ENCODE results near the gene YPEL2.

The YPEL2 gene

DNA sequence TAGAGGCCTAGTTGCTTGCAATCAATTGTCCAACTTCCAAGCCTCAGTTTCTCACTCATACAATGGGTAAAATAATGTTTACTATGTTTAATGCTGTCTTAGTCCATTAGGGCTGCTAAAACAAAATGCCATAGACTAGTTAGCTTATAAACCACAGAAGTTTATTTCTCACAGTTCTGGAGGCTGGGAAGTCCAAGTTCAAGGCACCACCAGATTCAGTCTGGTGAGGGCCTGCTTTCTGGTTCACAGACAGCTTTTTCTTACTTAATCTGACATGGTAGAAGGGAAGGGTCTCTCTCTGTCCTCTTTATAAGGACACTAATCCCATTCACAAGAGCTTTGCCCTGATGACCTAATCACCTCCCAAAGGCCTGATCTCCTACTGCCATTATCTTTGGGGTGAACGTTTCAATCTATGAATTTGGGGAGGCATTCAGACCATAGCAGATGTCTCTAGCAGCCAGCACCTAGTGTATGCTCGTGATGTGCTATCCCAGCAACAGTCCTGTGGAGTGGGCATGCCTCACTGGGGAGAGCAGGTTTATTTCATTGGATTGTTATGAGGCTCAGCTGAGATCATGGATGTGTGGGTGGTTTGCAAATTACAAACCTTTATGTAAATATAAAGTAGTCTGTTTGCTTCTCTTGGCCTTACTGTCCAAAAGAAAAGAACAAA lies 25.2 kb downstream of the YPEL2 start:
- TF ChIP-seq SIN3A (IDR thresholded peaks at IDR 0.05; ENCODE audit: borderline replicate concordance, insufficient read depth, low read length), result no peak

DNA sequence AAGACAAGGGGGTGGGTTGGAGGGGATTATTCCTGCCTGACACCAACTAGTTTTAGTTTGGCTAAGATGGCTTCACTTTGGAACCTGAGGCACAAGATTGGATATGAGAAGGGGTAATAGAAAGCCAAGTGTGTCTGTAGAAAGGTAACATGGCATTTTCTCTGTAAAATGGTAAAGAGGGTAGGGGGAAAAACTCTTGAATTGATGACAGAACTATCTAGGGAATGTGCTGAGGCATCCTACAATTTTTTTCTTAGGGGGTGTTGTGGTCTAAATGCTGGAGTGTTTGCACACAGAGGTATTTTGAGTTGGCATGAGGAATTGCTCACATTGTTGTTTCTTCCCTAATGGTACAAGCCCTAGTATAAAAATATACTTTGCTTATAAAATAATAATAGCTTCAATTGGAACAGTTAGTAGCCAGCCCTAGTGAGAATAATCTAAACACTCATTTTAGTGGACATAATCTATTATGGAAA lies 25.8 kb downstream of the YPEL2 start:
- TF ChIP-seq, protein P1, sequence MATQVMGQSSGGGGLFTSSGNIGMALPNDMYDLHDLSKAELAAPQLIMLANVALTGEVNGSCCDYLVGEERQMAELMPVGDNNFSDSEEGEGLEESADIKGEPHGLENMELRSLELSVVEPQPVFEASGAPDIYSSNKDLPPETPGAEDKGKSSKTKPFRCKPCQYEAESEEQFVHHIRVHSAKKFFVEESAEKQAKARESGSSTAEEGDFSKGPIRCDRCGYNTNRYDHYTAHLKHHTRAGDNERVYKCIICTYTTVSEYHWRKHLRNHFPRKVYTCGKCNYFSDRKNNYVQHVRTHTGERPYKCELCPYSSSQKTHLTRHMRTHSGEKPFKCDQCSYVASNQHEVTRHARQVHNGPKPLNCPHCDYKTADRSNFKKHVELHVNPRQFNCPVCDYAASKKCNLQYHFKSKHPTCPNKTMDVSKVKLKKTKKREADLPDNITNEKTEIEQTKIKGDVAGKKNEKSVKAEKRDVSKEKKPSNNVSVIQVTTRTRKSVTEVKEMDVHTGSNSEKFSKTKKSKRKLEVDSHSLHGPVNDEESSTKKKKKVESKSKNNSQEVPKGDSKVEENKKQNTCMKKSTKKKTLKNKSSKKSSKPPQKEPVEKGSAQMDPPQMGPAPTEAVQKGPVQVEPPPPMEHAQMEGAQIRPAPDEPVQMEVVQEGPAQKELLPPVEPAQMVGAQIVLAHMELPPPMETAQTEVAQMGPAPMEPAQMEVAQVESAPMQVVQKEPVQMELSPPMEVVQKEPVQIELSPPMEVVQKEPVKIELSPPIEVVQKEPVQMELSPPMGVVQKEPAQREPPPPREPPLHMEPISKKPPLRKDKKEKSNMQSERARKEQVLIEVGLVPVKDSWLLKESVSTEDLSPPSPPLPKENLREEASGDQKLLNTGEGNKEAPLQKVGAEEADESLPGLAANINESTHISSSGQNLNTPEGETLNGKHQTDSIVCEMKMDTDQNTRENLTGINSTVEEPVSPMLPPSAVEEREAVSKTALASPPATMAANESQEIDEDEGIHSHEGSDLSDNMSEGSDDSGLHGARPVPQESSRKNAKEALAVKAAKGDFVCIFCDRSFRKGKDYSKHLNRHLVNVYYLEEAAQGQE (IDR thresholded peaks at IDR 0.05; ENCODE audit: insufficient read depth in 1 of 2, low read depth in 2 of 2, low read length in 2 of 2), result no peak
- TF ChIP-seq SIN3A (IDR thresholded peaks at IDR 0.05; ENCODE audit: borderline replicate concordance, insufficient read depth, low read length) (no peak), POLR2AphosphoS5 (IDR thresholded peaks at IDR 0.05; ENCODE audit: low read depth, low read length) (no peak), FOXP2 (optimal IDR thresholded peaks at IDR 0.05; ENCODE audit: borderline replicate concordance, extremely low read depth, extremely low read length, insufficient read depth) (no peak), TAF1 (IDR thresholded peaks at IDR 0.05; ENCODE audit: borderline replicate concordance, insufficient read depth, low read length) (no peak)

DNA sequence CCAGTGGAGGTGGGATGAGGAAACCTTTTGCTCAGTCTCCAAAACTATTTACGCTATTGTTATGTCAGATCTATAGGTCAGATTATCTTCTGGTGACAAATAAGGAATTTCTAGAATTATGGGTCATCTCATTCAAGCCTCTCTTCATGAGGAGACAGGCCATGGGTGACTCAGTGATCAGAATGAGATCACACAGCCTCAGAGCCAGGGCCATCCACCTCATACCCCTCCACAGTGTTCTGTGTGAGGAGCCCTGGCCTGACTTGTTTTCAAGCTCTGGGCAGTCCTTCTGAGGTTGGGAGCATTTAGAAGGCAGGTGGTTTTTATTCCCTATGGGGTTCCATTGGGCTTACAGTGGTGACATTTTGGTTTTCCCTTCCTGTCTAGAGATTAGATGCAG lies 26.5 kb downstream of the YPEL2 start:
- no peak for TF ChIP-seq FOXP2 (optimal IDR thresholded peaks at IDR 0.05; ENCODE audit: borderline replicate concordance, extremely low read depth, extremely low read length, insufficient read depth)
- no peak for TF ChIP-seq SIN3A (IDR thresholded peaks at IDR 0.05; ENCODE audit: borderline replicate concordance, insufficient read depth, low read length)
- TF ChIP-seq TAF1 (IDR thresholded peaks at IDR 0.05; ENCODE audit: borderline replicate concordance, insufficient read depth, low read length), result no peak
- no peak for TF ChIP-seq POLR2AphosphoS5 (IDR thresholded peaks at IDR 0.05; ENCODE audit: low read depth, low read length)
- TF ChIP-seq, protein P1 (IDR thresholded peaks at IDR 0.05; ENCODE audit: insufficient read depth in 1 of 2, low read depth in 2 of 2, low read length in 2 of 2), result no peak

DNA sequence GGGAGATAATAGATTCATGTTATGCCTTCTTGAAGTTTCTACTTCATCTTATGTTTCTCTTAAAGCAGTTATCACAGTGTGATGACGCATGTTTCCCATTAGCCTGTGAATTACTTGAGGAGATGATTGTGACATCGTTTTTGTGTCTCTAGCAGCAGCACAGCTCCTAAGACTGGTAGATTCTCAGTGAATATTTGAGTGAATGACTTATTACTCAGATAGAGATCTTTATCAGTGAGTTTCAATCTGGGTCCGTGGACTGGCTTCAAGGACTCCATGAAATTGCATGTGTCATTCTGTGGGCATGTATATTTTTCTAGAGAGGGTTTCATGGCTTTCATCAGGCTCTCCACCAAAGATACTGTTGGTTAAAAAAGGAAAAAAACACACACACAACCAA lies 29.9 kb downstream of the YPEL2 start:
- TF ChIP-seq TAF1 (IDR thresholded peaks at IDR 0.05; ENCODE audit: borderline replicate concordance, insufficient read depth, low read length), result no peak
- TF ChIP-seq, protein P1 (IDR thresholded peaks at IDR 0.05; ENCODE audit: insufficient read depth in 1 of 2, low read depth in 2 of 2, low read length in 2 of 2), result no peak
- no peak for TF ChIP-seq POLR2AphosphoS5 (IDR thresholded peaks at IDR 0.05; ENCODE audit: low read depth, low read length)
- TF ChIP-seq FOXP2 (optimal IDR thresholded peaks at IDR 0.05; ENCODE audit: borderline replicate concordance, extremely low read depth, extremely low read length, insufficient read depth), result no peak
- TF ChIP-seq SIN3A (IDR thresholded peaks at IDR 0.05; ENCODE audit: borderline replicate concordance, insufficient read depth, low read length), result no peak

DNA sequence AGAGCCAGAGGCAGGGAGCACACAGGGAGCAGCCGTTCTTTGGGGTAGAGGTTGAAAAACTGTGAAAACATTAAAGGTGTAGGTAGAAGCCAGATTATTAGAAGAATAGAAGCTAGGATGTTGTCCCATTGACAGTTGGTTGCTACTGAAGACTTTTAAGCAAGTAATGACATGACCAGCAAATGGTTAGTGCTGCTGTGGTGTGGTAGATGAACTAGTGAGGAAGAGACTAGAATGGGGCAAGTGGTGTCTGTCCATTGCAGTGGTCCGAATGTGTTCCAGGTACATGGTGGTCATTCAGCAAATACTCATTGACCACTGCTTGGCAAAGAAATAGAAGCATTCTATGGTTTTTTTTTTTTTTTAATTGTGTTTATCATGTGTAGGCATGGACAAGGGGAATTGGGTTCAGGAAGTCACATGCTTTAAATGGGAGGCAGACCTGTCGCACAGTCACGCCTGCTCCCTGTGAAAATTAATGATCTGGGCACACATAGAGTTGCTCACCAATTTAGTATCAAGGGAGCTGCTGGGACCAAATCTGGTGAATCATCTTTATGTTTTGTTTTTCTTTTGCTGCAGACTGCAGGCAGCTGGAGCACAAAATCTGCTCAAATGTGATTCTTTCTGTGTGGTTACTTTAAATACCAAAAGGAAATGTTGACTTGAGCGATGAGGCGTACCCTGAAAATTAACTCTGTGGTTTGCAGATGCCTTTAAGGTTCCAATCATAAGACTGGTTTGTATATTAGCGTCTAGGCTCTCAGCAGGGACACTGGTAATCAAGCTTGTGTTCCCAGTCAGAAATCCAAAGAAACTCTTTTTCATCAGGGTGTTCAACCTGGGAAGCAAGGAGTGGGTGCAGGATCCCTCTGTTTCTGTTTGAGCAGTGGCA lies 30.7 kb downstream of the YPEL2 start:
- TF ChIP-seq, protein P1 (IDR thresholded peaks at IDR 0.05; ENCODE audit: insufficient read depth in 1 of 2, low read depth in 2 of 2, low read length in 2 of 2), result no peak
- no peak for TF ChIP-seq SIN3A (IDR thresholded peaks at IDR 0.05; ENCODE audit: borderline replicate concordance, insufficient read depth, low read length)
- TF ChIP-seq FOXP2 (optimal IDR thresholded peaks at IDR 0.05; ENCODE audit: borderline replicate concordance, extremely low read depth, extremely low read length, insufficient read depth), result no peak
- no peak for TF ChIP-seq POLR2AphosphoS5 (IDR thresholded peaks at IDR 0.05; ENCODE audit: low read depth, low read length)
- TF ChIP-seq TAF1 (IDR thresholded peaks at IDR 0.05; ENCODE audit: borderline replicate concordance, insufficient read depth, low read length), result no peak

Measured in PFSK-1 (cell line).